Karpas-422 (cell line): Measurements from ENCODE around the gene MEX3D. TPM values are rescaled to one million over a fixed set of nuclear protein-coding genes. Genes with fewer than 3 reads are reported as not detected.
A peak's percentile ranks its signal among the peaks of the same experiment; 100 is the strongest.

Experiments
- DNase-seq: peaks from one replicate; pipeline ENCODE4 v3.0.0-alpha.2; 2015
- H2AFZ ChIP-seq: fragments of 200-600 bp; sonication (generic); 2 replicates; pipeline ENCODE4 v1.6.1; 2014; ENCODE audit warnings: antibody characterized with exemption, low read length, mixed read lengths
- H3K27ac ChIP-seq: fragments of 200-600 bp; sonication (generic); 2 replicates; pipeline ENCODE4 v1.5.1; 2014; ENCODE audit warnings: mild to moderate bottlenecking, low read length, moderate library complexity
- H3K27me3 ChIP-seq: fragments of 200-600 bp; sonication (generic); 2 replicates; pipeline ENCODE4 v1.6.1; 2014; ENCODE audit warnings: low read length, mixed read lengths
- H3K36me3 ChIP-seq: fragments of 200-600 bp; sonication (generic); 2 replicates; pipeline ENCODE4 v1.6.1; 2014; ENCODE audit warnings: low read length, mixed read lengths; ENCODE audit not compliant: insufficient read depth
- H3K4me1 ChIP-seq: fragments of 200-600 bp; sonication (generic); 2 replicates; pipeline ENCODE4 v1.6.1; 2014; ENCODE audit warnings: mild to moderate bottlenecking, low read length, mixed read lengths
- H3K4me2 ChIP-seq: fragments of 200-600 bp; sonication (generic); 2 replicates; pipeline ENCODE4 v1.6.1; 2014; ENCODE audit warnings: low read length, low read depth, mild to moderate bottlenecking; ENCODE audit not compliant: poor library complexity, severe bottlenecking
- H3K4me3 ChIP-seq: fragments of 200-600 bp; sonication (generic); 2 replicates; pipeline ENCODE4 v1.5.1; 2014; ENCODE audit warnings: mild to moderate bottlenecking, antibody characterized with exemption, low read length, mixed read lengths
- H3K79me2 ChIP-seq: fragments of 200-600 bp; sonication (generic); 2 replicates; pipeline ENCODE4 v1.6.1; 2014; ENCODE audit warnings: mild to moderate bottlenecking, low read length, mixed read lengths
- H3K9ac ChIP-seq: fragments of 200-600 bp; sonication (generic); 2 replicates; pipeline ENCODE4 v1.6.0; 2014; ENCODE audit warnings: low read length
- H3K9me2 ChIP-seq: fragments of 200-600 bp; sonication (generic), shearing (Covaris generic); replicated peaks from 2 replicates; pipeline ENCODE4 v1.6.0; 2014; ENCODE audit warnings: mild to moderate bottlenecking, low read length, moderate library complexity; ENCODE audit not compliant: insufficient read depth
- H3K9me3 ChIP-seq: fragments of 300-700, 200-600 bp; sonication (generic); 2 replicates; pipeline ENCODE4 v1.6.1; 2014; ENCODE audit warnings: low read length, mixed read lengths
- H4K20me1 ChIP-seq: fragments of 200-600 bp; sonication (generic); 2 replicates; pipeline ENCODE4 v1.6.1; 2014; ENCODE audit warnings: mild to moderate bottlenecking, antibody characterized with exemption, low read length, low read depth; ENCODE audit not compliant: insufficient read depth
- total RNA-seq: library from RNA; depleted of rRNA; stranded (reverse); fragments of >200 nt; shearing (Covaris generic); gene quantifications from 2 replicates; pipeline ENCODE4 v1.2.3, GENCODE V29; 2014; ENCODE audit warnings: low replicate concordance

Gene MEX3D
- total RNA-seq, 1 experiment from 2014 or later, result 5.6 TPM

- H3K27ac ChIP-seq, result no peak overlapping the region
- no peaks in the 10 kb centered on the region for H3K9me3 ChIP-seq
- no peaks in the 10 kb centered on the region for H3K27me3 ChIP-seq
- no peaks in the 10 kb centered on the region for H3K36me3 ChIP-seq
- no peak overlapping the region for H3K4me2 ChIP-seq
- no peak for DNase-seq
- H3K79me2 ChIP-seq, result no peaks in the 10 kb centered on the region
- H3K4me1 ChIP-seq, result no peaks in the 10 kb centered on the region; the same call in 1 of the 2 replicates
- H3K9ac ChIP-seq, result no peak overlapping the region
- H2AFZ ChIP-seq, result no peak overlapping the region
- no peaks in the 10 kb centered on the region for H4K20me1 ChIP-seq
- no peaks in the 10 kb centered on the region for H3K9me2 ChIP-seq
- H3K4me3 ChIP-seq, result no peak overlapping the region
These were observed 49.7 kb downstream of the MEX3D start for GRCh38 chr19:1518471-1518870.

- no peak overlapping the region for H3K27ac ChIP-seq
- H2AFZ ChIP-seq, result no peak overlapping the region
- H3K27me3 ChIP-seq, result no peaks in the 10 kb centered on the region
- H3K9me3 ChIP-seq, result no peaks in the 10 kb centered on the region
- no peaks in the 10 kb centered on the region for H3K79me2 ChIP-seq
- DNase-seq, result peak; percentile 72
- H3K4me1 ChIP-seq, result peaks cover 2% of the 10 kb centered on the region; the same call in 1 of the 2 replicates
- H4K20me1 ChIP-seq, result no peaks in the 10 kb centered on the region
- no peak overlapping the region for H3K4me3 ChIP-seq
- no peak overlapping the region for H3K4me2 ChIP-seq
- H3K9me2 ChIP-seq, result no peaks in the 10 kb centered on the region
- H3K36me3 ChIP-seq, result no peaks in the 10 kb centered on the region
- H3K9ac ChIP-seq, result no peak overlapping the region
These were observed 51.8 kb downstream of the MEX3D start for GRCh38 chr19:1516395-1516753.

DNA sequence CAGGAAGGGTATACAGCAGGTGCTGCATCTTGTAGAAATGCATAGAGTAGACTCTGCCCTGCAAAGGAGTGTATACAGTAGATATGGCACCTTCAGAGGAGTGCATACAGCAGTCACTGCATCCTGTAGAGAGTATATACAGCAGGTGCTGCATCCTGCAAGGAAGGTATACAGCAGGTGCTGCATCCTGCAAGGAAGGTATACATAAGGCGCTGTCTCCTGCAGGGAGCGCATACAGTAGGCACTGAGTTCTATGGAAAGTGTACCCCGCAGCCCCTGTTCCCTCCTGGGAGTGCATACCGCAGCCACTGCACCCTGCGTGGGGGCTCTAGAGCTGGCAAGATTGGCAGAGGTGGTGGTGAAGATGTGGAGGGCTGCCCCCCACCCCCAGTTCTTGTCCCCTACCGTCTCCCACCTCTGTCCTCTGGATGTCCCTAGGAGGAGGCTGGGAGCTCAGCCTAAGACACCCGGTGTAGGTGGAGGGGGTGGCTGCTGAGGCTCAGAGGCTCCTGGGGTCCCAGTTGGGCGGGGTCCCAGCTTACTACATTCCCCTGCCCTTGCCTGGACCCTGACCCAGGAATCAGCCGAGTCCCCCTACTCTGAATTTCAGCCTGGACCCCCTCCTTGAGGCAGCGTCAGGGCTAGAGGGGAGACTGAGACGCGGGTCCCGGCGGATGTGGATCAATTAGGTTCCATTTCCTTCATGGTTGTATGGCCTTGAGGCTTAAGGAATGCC is 53.0 kb downstream of the MEX3D start:
- Histone ChIP-seq H4K20me1 (no peaks in the 10 kb centered on the region), H3K9me3 (no peaks in the 10 kb centered on the region), H3K4me2 (no peak overlapping the region), H3K9ac (no peak overlapping the region), H3K27me3 (no peaks in the 10 kb centered on the region), H3K79me2 (no peaks in the 10 kb centered on the region), H3K27ac (no peak overlapping the region), H3K9me2 (no peaks in the 10 kb centered on the region), H2AFZ (no peak overlapping the region), H3K4me3 (no peak overlapping the region), H3K36me3 (no peaks in the 10 kb centered on the region), H3K4me1 (0 out of 2 replicates have a peak, but pooled peaks cover 2% of the 10 kb centered on the region)
- DNase-seq, result no peak

GRCh38 chr19:1514295-1514661 is 53.8 kb downstream of the MEX3D start:
- Histone ChIP-seq H3K9me2 (no peaks in the 10 kb centered on the region), H3K9ac (no peak overlapping the region), H4K20me1 (no peaks in the 10 kb centered on the region), H3K4me2 (no peak overlapping the region), H3K27ac (no peak overlapping the region), H3K9me3 (no peaks in the 10 kb centered on the region), H3K27me3 (no peaks in the 10 kb centered on the region), H3K79me2 (no peaks in the 10 kb centered on the region), H3K4me1 (0 out of 2 replicates have a peak, but pooled peaks cover 2% of the 10 kb centered on the region), H2AFZ (no peak overlapping the region), H3K36me3 (no peaks in the 10 kb centered on the region), H3K4me3 (no peak overlapping the region)
- DNase-seq, result no peak

DNA sequence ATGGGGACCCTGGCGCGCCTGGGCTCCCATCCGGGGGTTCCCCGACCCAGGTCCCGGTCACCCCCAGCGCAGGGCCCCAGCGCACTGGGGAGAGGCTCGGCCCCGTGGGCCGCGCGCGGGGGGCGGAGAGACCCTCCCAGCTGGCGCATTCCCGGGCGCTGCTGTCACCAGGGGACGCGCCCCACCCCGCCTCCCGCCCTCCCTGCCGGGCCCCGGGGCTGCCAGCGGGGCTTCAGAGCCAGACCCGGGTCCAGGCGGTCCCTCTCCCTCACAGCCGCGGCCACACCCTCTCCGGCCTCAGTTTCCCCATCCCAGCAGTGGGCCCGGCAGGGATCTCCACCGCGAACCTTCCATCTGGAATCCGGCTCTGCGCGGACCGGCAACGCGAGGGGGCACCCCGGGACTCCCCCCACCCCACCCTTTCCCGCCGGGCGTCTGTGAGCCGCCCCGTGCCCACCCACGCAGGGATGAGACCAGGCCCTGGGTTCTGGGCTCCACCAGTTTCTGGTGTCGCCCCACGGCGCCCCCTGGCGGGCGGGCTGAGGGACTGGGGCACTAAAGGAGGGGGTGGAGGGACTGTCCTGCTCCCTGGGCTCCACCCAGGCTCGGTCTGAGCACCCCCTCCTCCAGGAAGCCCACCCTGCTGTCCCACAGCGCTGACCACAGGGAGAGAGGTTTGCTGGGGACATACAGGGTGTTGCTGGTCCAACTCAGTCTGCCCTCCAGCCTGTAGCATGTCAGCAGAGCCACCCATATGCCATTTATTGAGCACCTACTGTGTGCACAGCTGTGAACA is 54.4 kb downstream of the MEX3D start:
- H2AFZ ChIP-seq, result no peak overlapping the region
- no peak overlapping the region for H3K9ac ChIP-seq
- H3K79me2 ChIP-seq, result no peaks in the 10 kb centered on the region
- H3K36me3 ChIP-seq, result no peaks in the 10 kb centered on the region
- no peaks in the 10 kb centered on the region for H3K27me3 ChIP-seq
- no peaks in the 10 kb centered on the region for H3K9me2 ChIP-seq
- DNase-seq, result peak; percentile 87
- no peak overlapping the region for H3K27ac ChIP-seq
- H3K4me1 ChIP-seq, result 0 out of 2 replicates have a peak, but pooled peaks cover 2% of the 10 kb centered on the region
- H3K4me2 ChIP-seq, result no peak overlapping the region
- no peaks in the 10 kb centered on the region for H4K20me1 ChIP-seq
- H3K9me3 ChIP-seq, result no peaks in the 10 kb centered on the region
- H3K4me3 ChIP-seq, result no peak overlapping the region

DNA sequence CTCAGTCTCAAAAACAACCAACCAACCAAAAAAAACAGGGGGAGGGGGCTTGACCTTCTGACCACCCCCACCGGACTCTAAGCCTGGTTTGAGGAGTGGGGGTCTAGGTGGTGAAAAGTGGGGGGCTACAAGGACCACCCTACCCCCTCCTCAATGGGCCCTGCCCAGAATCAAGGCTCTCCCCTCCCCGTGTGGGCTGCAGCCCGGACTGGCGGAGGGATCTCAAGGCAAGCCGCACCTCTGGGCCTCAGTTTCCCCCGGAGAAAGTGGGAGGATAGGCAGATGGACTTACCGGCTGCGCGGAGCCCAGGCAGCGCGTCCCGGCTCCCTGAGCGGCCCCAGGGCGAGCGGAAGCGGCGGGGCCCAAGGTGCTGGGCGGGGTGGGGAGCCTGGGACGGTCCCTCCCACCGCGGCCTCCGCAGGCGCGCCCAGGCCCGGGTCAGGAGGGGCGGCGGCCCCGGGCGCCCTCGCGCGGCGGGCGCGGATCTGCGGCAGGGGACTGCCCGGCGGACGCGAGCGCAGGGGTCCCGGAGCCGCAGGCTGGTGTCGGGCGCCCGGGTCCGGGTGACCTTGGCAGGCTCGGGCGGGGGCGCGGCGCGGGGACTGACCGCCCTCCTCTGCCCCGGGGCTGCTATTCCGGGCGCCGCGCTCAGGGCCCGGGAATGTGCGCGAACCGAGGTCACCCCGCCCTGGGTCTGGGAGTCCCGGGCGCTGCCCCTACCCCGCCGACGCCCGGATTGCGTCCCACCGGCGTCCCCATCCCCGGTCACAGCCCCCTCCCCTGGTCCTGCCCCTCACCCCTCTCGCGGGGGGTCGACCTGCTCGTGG is 55.2 kb downstream of the MEX3D start, which contains the start of gene ADAMTSL5:
Gene ADAMTSL5 (minus strand): TSS at position 349 of the 828 bp plus-strand sequence. CDS start 2,076 bp downstream, outside the sequence.
- Histone ChIP-seq H3K27ac (no peak within 1 kb of the TSS), H3K4me1 (0 out of 2 replicates have a peak, but pooled peaks cover 2% of the 10 kb centered on the region), H3K4me2 (peak within 1 kb of the TSS; percentile 65), H3K9me2 (no peaks in the 10 kb centered on the region), H2AFZ (no peak within 1 kb of the TSS), H3K9me3 (no peaks in the 10 kb centered on the region), H3K27me3 (no peaks in the 10 kb centered on the region), H3K79me2 (no peaks in the 10 kb centered on the region), H3K4me3 (peak within 1 kb of the TSS; percentile 61; the same call in 1 of the 2 replicates), H4K20me1 (no peaks in the 10 kb centered on the region), H3K9ac (peak within 1 kb of the TSS; percentile 60), H3K36me3 (no peaks in the 10 kb centered on the region)
- peak; percentile 83 for DNase-seq

- Histone ChIP-seq H4K20me1 (no peaks in the 10 kb centered on the region), H3K4me2 (peak overlapping the region; percentile 65), H3K4me3 (no peak overlapping the region), H3K36me3 (no peaks in the 10 kb centered on the region), H3K27ac (no peak overlapping the region), H3K4me1 (0 out of 2 replicates have a peak, but pooled peaks cover 2% of the 10 kb centered on the region), H3K79me2 (no peaks in the 10 kb centered on the region), H2AFZ (no peak overlapping the region), H3K9me3 (no peaks in the 10 kb centered on the region), H3K9me2 (no peaks in the 10 kb centered on the region), H3K27me3 (no peaks in the 10 kb centered on the region), H3K9ac (no peak overlapping the region)
- DNase-seq, result no peak
These were observed 56.5 kb downstream of the MEX3D start for GRCh38 chr19:1511318-1512317.
